HG03558 (cell line): Measurements from ENCODE around the gene TTR.

Experiments used
- ATAC-seq: cut with Tn5 transposase; IDR thresholded peaks from one replicate; pipeline ENCODE4 v1.9.1; 2021; ENCODE audit warnings: moderate number of reproducible peaks; ENCODE audit not compliant: unreplicated experiment; ENCODE audit errors: extremely low read depth

TTR gene

DNA sequence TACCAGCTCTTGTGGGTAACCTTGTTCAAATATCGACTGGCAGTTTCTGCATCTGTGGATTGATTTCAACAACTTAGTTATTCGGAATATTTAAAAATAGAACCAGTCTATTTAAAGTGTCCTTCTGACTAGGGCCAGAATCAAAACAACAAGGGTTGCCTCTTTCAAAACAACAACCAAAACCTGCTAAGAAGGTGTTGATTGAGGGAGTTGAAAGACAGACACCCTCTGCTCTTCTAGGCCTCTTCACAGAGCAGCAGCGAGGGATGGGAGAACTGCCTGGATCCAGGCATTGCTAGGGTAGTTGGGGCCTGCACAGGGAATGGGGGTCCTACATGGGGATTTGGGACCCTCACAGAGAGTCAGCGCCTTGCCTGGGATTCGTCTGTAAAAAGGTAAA lies 19.8 kb downstream of the TTR start:
- ATAC-seq = no peak

DNA sequence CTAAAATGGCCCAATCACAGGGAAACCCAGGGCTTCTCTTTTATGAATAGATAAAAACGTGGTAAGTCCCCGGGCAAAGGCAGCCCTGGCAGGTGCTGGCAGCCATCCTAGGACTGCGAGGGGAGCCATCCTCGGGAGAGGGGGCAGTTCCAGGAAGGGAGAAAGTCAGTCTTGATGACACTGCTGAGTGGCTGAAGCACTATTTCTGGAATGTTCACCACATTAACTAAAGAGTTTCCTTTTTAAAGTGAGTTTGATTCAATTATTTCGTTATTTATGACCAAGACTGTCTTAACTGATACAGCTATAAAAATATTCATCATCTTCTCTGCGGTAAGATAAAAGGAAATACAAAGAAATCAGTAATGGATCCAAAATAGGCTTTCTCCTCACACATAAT lies 20.4 kb downstream of the TTR start:
- ATAC-seq = no peak

DNA sequence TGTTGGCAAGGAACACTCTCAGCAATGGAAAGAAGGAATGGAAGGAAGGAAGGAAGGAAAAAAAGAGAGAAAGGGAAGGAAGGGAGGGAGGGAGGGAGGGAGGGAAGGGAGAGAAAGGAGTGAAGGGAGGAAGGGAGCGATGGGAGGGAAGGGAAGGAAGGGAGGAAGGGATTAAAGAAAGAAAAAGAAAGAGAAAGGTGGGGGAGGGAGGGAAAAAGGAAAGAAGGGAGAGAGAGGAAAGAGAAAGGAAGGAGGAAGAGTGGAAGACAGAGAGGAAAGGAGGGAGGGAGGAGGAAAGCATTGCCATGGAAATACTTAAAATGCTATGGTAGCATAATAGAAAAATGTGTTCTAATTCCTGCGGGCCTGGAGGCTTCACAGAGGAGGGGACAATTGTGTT lies 22.4 kb downstream of the TTR start:
- ATAC-seq = no peak

DNA sequence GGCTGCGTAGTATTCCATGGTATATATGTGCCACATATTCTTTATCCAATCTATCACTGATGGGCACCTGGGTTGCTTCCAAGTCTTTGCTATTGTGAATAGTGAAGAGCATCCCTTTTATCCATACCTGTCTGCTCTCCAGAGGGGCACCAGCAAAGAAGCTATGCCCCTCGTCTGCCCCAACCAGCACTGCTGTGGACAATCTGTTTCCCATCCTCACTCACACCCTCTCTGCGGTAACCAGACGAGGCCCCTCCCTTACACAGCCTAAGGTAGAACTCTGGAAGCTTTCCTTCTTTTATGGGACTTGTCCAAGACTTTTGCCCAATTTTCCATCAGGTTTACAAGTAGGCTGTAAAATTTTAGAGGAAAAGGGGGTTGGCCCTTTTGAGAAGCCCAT lies 24.9 kb downstream of the TTR start:
- ATAC-seq = no peak

GRCh38 chr18:31617031-31617717 lies 25.5 kb downstream of the TTR start:
- ATAC-seq = no peak

- ATAC-seq = no peak
Observed at GRCh38 chr18:31618801-31619200, 27.1 kb downstream of the TTR start.

DNA sequence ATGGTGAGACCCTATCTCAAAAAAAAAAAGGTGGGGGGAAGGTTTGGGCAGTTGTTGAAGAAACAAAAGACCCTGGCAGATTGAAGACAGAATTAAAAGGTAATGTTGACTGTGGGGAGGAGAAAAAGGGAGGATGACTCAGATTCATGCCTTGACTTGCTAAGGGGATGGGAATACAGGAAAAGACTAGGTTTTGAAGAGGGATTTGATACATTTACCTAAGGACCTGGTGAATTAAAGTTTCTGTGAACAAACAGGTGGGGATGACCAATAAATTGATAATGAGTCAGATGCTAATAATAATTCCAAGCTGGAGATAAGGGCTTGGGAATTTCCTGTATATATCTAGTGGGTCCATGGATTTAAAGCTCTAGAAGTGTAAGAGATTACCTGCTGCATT lies 27.6 kb downstream of the TTR start:
- ATAC-seq = no peak

- no peak for ATAC-seq
Observed at GRCh38 chr18:31624892-31625640, 33.4 kb downstream of the TTR start.

DNA sequence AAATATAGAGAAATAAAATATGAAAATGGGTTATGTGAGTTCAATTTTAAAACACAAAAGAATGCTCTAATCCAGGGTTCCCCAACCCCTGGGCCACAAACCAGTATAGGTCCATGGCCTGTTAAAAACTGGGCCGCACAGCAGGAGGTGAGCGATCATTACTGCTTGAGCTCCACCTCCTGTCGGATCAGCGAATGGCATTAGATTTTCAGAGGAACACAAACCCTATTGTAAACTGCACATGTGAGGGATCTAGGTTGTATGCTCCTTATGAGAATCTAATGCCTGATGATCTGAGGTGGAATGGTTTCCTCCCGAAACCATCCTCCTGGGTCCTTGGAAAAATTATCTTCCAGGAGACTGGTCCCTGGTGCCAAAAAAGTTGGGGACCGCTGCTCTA lies 34.7 kb downstream of the TTR start:
- ATAC-seq = no peak

DNA sequence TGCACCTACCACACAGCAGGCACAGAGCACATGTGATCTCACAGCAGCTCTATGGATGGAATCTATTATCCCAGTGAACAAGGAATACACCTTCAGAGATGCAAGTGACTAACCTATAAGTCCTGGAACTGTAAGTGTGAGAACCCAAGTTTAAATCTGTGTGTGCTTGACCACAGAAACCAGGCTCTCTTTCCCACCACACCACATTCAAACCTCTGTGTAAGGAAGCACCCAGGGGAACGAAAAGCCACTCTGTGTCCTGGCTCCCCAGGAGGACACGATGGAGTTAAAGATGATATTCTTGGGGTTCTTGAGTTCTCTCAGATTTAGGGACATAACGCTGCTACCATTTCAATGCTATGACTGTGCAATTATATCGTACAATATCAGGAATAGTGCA lies 38.9 kb downstream of the TTR start:
- ATAC-seq = no peak

DNA sequence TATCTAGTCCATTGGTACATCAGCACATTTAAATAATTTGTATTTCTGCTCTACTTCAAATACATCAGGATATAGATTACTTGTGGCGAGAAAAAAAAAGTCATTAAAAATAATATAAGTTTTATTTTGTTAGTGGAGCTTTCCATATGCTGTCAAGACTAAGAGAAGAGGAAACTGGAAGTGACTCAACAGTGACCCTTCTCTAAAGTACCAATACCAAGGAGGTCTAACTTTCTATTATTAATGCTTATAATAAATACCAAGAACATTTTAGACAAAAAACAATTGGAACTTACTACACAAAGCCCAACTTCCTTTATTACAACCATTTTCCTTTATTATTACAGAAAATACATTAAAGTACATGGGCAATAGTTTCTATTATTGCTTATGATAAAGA lies 39.8 kb downstream of the TTR start:
- no peak for ATAC-seq

DNA sequence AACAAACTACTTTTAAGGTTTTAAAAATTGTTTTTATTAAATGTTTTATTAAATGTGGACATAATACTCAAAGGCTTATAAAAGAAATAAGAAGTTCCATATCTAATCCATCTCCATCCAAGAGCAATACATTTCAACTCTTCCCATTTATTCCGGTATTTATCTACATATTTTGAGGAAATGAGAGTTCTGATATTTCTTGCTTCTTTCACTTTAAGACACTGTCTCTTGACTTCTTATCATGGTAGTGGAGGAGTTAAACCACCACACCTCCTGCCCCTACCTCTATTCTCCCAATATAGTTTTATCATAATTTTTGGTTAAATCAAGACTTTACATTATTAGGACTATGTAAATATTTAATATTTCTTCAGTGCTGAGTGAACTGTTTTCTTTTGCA lies 40.7 kb downstream of the TTR start:
- no peak for ATAC-seq

- peak; percentile 10 for ATAC-seq
Observed at GRCh38 chr18:31633392-31634330, 42.0 kb downstream of the TTR start.

DNA sequence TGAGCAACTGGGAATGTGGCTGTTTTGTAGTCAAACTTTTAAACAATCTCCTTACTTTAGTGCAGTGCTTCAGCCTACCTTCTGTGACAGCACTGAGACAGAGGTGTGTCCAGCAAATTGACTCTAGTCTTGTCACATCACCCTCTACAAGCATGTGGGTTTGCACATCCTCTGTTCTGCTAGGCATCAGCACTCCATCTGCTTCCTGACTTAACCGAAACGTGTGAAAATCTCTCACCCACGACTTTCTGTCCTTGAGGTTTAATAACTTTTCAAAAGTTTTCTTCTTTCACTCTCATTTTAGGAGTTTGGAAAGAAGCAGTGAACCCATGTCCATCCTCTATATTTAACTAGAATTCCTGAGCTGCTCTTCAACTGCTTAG lies 42.6 kb downstream of the TTR start:
- peak; percentile 97 for ATAC-seq

DNA sequence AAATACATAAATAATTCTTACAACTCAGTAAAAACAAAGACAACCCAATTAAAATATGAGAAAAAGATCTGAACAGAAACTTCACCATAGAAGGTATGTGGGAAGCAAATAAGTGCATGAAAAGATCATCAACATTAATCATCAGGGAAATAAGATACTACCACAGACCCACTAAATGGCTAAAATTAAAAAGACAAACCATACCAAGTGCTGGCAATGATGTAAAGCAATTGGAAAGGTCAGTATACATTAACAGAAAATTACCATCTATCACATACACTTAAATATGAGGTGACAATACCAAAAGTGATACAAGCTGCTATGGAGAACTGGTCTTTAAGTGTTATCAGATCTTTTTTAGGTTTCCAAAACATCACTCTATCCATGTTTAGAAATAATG lies 44.7 kb downstream of the TTR start:
- no peak for ATAC-seq

- ATAC-seq = no peak
Observed at GRCh38 chr18:31637445-31637844, 45.8 kb downstream of the TTR start.

- no peak for ATAC-seq
Observed at GRCh38 chr18:31643003-31643402, 51.3 kb downstream of the TTR start.

GRCh38 chr18:31645411-31645810 lies 53.7 kb downstream of the TTR start:
- no peak for ATAC-seq

DNA sequence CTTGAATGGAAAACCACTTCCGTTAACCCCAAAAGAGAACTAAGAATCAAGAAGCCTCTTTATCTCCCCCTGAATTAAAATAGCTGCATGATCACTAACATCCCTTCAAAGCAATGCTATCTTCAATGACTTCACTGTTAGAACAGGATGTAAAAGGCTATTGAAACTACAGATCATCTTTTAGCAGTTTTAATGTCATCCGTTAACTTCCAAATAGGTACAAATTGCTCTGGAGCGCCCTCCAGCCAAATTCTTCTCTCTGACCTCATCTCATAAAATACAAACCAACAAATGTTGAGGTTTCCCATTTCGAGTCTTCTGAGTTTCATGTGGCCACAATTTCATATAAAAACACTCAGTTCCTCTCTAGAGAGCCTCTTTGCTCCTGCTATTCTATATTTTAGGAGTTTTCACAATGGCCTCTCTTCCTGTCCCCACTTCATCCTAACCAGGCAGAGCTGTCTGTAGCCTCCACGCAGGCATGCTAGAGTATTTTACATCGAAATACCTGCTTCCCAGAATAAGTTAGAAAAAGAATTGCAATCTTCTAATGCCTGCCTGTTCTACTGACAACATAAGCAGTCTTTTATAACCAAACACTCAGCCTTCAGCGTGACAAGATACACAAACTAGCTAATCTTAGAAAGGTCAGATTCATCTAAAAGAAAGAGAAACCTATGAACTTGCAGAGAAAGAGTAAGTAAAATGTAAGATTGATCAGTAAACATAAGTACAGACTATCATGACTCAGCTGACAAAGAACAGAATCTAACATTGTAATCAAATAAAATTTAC lies 54.9 kb downstream of the TTR start:
- no peak for ATAC-seq

- no peak for ATAC-seq
Observed at GRCh38 chr18:31647127-31647753, 55.6 kb downstream of the TTR start.
